Stimulated activated CD4-positive, alpha-beta T cell treated with anti-CD3 and anti-CD28 coated beads, Interleukin-1b, Interleukin-23, amount 100 ng/mL, for 1 hour (primary cell): ENCODE measurements around the gene TACR2.
"Not testable (repeated sequence)": the region's sequence is repeated elsewhere in the genome, so short reads cannot be mapped to it uniquely, and the experiment has no call there.

ENCODE experiments used
- DNase-seq, 2 donors: peaks; one replicate each; pipeline ENCODE4 v3.0.0-alpha.2; 2020; ENCODE audit warnings: low read depth in 2 of 2

The TACR2 gene

GRCh38 chr10:69450395-69450794, 33.7 kb upstream of the TACR2 start:
- DNase-seq: not testable (repeated sequence)

- no peak for DNase-seq
These were observed 33.1 kb upstream of the TACR2 start for GRCh38 chr10:69449841-69450240.

- DNase-seq: no peak
These were observed 30.0 kb upstream of the TACR2 start for GRCh38 chr10:69446650-69447151.

- no peak for DNase-seq
These were observed 29.5 kb upstream of the TACR2 start for GRCh38 chr10:69446229-69446628.

- no peak for DNase-seq
These were observed 28.3 kb upstream of the TACR2 start for GRCh38 chr10:69445041-69445440.

GRCh38 chr10:69443354-69443753, 26.6 kb upstream of the TACR2 start:
- no peak for DNase-seq

GRCh38 chr10:69439813-69440506, 23.2 kb upstream of the TACR2 start:
- no peak for DNase-seq

- DNase-seq: no peak
These were observed 22.6 kb upstream of the TACR2 start for GRCh38 chr10:69439350-69439739.

- no peak for DNase-seq
These were observed 22.0 kb upstream of the TACR2 start for GRCh38 chr10:69438536-69439349.

- no peak for DNase-seq
These were observed 20.9 kb upstream of the TACR2 start for GRCh38 chr10:69437321-69438259.

- no peak for DNase-seq
These were observed 19.3 kb upstream of the TACR2 start for GRCh38 chr10:69435966-69436520.

GRCh38 chr10:69434926-69435325, 18.2 kb upstream of the TACR2 start:
- no peak for DNase-seq

GRCh38 chr10:69434169-69434568, 17.5 kb upstream of the TACR2 start:
- no peak for DNase-seq

GRCh38 chr10:69428165-69428564, 11.4 kb upstream of the TACR2 start:
- DNase-seq: no peak

GRCh38 chr10:69426376-69426727, 9.6 kb upstream of the TACR2 start:
- DNase-seq: no peak

- DNase-seq: no peak
These were observed 9.0 kb upstream of the TACR2 start for GRCh38 chr10:69425511-69426298.

- no peak for DNase-seq
These were observed 8.3 kb upstream of the TACR2 start for GRCh38 chr10:69425041-69425440.

- no peak for DNase-seq
These were observed 6.0 kb upstream of the TACR2 start for GRCh38 chr10:69422676-69423075.

GRCh38 chr10:69421611-69422308, 5.0 kb upstream of the TACR2 start:
- DNase-seq: no peak

- DNase-seq: no peak
These were observed 3.0 kb upstream of the TACR2 start for GRCh38 chr10:69419744-69420126.
